ENCODE measurements around the gene TRIM51.
"Not testable (repeated sequence)": the region's sequence is repeated elsewhere in the genome, so short reads cannot be mapped to it uniquely, and the experiment has no call there.

The TRIM51 gene

GRCh38 chr11:55884995-55885394 lies 1.9 kb downstream of the TRIM51 start:
- not testable (repeated sequence) for H3K27me3 Mint-ChIP-seq (ENCODE audit: low read depth, poor library complexity); H3K4me3 Mint-ChIP-seq; H3K27ac Mint-ChIP-seq; DNase-seq; H3K4me1 Mint-ChIP-seq; H3K36me3 Mint-ChIP-seq (ENCODE audit: low read depth)
- H3K9me3 Mint-ChIP-seq = peaks cover 62% of the 10 kb centered on the region

- not testable (repeated sequence) for H3K36me3 Mint-ChIP-seq (ENCODE audit: low read depth); H3K4me3 Mint-ChIP-seq; H3K27ac Mint-ChIP-seq; DNase-seq; H3K4me1 Mint-ChIP-seq; H3K27me3 Mint-ChIP-seq (ENCODE audit: low read depth, poor library complexity)
- peaks cover 61% of the 10 kb centered on the region for H3K9me3 Mint-ChIP-seq
Measured at GRCh38 chr11:55885481-55885880, 2.4 kb downstream of the TRIM51 start.

GRCh38 chr11:55895216-55895615 lies 12.1 kb downstream of the TRIM51 start:
- no peaks in the 10 kb centered on the region for H3K27me3 Mint-ChIP-seq (ENCODE audit: low read depth, poor library complexity)
- H3K27ac Mint-ChIP-seq = no peak overlapping the region
- DNase-seq = no peak
- no peaks in the 10 kb centered on the region for H3K36me3 Mint-ChIP-seq (ENCODE audit: low read depth)
- no peaks in the 10 kb centered on the region for H3K4me1 Mint-ChIP-seq
- no peak overlapping the region for H3K4me3 Mint-ChIP-seq
- TF ChIP-seq CTCF (IDR thresholded peaks at IDR 0.05) = no peak
- H3K9me3 Mint-ChIP-seq = peaks cover 64% of the 10 kb centered on the region

GRCh38 chr11:55902308-55902707 lies 19.2 kb downstream of the TRIM51 start:
- H3K27me3 Mint-ChIP-seq (ENCODE audit: low read depth, poor library complexity) = no peaks in the 10 kb centered on the region
- no peaks in the 10 kb centered on the region for H3K4me1 Mint-ChIP-seq
- H3K36me3 Mint-ChIP-seq (ENCODE audit: low read depth) = no peaks in the 10 kb centered on the region
- H3K9me3 Mint-ChIP-seq = peaks cover 37% of the 10 kb centered on the region
- TF ChIP-seq CTCF (IDR thresholded peaks at IDR 0.05) = no peak
- DNase-seq = no peak
- no peak overlapping the region for H3K4me3 Mint-ChIP-seq
- H3K27ac Mint-ChIP-seq = no peak overlapping the region

GRCh38 chr11:55914482-55914881 lies 31.4 kb downstream of the TRIM51 start, which contains the start of gene OR5W2:
Gene OR5W2, minus strand, starts transcription at chr11:55914582. Its CDS starts 0 bp downstream, at chr11:55914582.
- H3K27ac Mint-ChIP-seq = no peak within 1 kb of the TSS
- H3K27me3 Mint-ChIP-seq (ENCODE audit: low read depth, poor library complexity) = no peaks in the 10 kb centered on the region
- H3K9me3 Mint-ChIP-seq = peaks cover 41% of the 10 kb centered on the region
- TF ChIP-seq CTCF (IDR thresholded peaks at IDR 0.05) = no peak
- no peak for DNase-seq
- H3K4me3 Mint-ChIP-seq = no peak within 1 kb of the TSS
- no peaks in the 10 kb centered on the region for H3K4me1 Mint-ChIP-seq
- no peaks in the 10 kb centered on the region for H3K36me3 Mint-ChIP-seq (ENCODE audit: low read depth)

- no peaks in the 10 kb centered on the region for H3K4me1 Mint-ChIP-seq
- no peak for TF ChIP-seq CTCF (IDR thresholded peaks at IDR 0.05)
- H3K36me3 Mint-ChIP-seq (ENCODE audit: low read depth) = no peaks in the 10 kb centered on the region
- H3K27ac Mint-ChIP-seq = no peak overlapping the region
- no peak overlapping the region for H3K4me3 Mint-ChIP-seq
- peaks cover 47% of the 10 kb centered on the region for H3K9me3 Mint-ChIP-seq
- peaks cover 4% of the 10 kb centered on the region for H3K27me3 Mint-ChIP-seq (ENCODE audit: low read depth, poor library complexity)
- DNase-seq = no peak
Measured at GRCh38 chr11:55920537-55920936, 37.4 kb downstream of the TRIM51 start.

GRCh38 chr11:55936300-55936699 lies 53.2 kb downstream of the TRIM51 start, which contains the start of gene OR5I1:
Gene OR5I1, minus strand, starts transcription at chr11:55936400. Its CDS starts 0 bp downstream, at chr11:55936400.
- Mint-ChIP-seq H3K4me3 (no peak within 1 kb of the TSS), H3K27ac (no peak within 1 kb of the TSS), H3K27me3 (ENCODE audit: low read depth, poor library complexity) (no peaks in the 10 kb centered on the region), H3K36me3 (ENCODE audit: low read depth) (no peaks in the 10 kb centered on the region), H3K9me3 (peaks cover 4% of the 10 kb centered on the region), H3K4me1 (no peaks in the 10 kb centered on the region)
- no peak for TF ChIP-seq CTCF (IDR thresholded peaks at IDR 0.05)
- no peak for DNase-seq
